CD4-positive, alpha-beta T cell treated with Interleukin-2 at 100 ng/mL for 4 hours (primary cell): ENCODE data around the gene C3orf33.
"Not testable (repeated sequence)": the region's sequence is repeated elsewhere in the genome, so short reads cannot be mapped to it uniquely, and the experiment has no call there.

Experiments used
- DNase-seq: peaks from one replicate; pipeline ENCODE4 v3.0.0-alpha.2; 2020; ENCODE audit warnings: low spot score

Gene C3orf33, protein sequence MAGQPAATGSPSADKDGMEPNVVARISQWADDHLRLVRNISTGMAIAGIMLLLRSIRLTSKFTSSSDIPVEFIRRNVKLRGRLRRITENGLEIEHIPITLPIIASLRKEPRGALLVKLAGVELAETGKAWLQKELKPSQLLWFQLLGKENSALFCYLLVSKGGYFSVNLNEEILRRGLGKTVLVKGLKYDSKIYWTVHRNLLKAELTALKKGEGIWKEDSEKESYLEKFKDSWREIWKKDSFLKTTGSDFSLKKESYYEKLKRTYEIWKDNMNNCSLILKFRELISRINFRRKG

DNA sequence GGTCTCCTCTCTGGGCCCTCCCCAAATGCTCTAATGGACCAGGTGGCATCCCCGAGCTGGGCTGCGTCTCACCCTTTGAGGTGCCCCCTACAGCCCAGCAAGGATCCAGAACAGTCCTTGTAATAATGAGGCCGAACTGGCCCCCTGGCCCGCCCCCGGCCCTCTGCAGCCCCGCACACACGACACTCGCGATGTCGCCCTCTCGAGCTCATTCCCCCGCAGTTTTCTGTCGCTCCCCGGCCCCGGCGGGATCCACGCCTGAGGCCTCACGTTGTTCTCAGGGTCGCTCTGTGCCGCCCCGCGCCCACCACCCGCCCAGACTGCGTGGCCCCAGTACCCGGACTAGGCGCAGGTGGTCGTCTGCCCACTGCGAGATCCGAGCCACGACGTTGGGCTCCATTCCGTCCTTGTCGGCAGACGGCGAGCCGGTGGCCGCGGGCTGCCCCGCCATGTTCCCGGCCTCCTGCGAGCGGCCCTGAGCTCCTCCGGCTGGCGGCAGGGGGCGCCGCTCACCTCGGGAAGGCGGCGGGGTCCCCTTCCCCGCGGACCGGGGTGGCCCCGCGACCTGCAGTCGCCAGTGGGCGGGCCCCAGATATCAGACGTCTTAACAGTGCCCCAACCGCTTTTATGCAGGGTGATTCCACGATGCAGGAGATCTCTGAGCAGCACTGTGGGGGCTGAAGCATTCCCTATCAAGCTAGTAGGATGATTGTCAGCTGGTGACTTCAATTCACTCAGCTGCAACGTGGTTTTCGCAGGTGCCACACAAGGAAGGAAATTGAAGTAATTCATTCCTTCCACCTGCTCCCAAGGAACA, at the start of gene C3orf33:
C3orf33 (minus strand) TSS at position 477 of the 817 bp plus-strand sequence; CDS start at position 451, 26 bp downstream.
- DNase-seq = peak; percentile 78

DNA sequence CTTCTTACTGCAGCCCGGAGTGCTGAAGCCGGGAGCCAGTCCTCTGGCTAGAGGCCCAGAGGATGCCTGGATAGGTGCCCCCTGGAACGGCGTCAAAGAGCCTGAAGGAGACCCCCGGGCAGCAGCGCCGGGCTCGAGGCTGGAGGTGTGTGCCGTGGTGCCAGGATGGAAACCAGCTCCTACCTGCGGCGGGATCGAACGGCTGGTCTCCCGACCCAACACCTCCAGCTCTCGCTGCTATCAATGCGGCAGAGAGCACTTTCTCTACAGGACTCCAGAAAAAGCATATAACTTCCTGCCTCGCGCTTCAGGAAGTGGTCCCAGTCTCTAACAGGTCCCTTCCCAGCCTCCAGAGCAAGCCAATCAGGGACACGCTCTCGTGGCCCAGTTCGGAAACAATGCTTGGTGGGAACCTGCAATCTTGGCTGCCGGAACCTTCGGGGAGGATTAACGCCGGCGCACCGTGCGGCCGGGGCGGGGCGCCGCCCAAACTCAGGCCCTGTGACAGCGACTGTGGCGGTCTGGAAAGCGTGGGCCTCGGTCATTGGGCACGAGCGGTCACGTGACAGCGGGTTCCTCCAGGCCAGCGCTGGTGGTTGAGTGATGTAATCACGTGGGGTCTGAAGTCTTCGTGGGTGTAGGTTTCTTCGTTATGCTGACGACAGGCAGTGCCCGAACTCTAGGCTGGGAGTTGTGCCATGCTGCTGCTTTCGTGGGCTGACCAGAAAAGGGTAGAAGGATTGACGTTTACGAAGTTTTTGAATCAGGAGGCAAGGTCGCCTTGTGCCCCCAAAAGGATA, 48.3 kb upstream of the C3orf33 start, which contains the start of gene SLC33A1:
SLC33A1 (minus strand) TSS at position 287 of the 800 bp plus-strand sequence. CDS start 430 bp downstream, outside the sequence.
- peak; percentile 99 for DNase-seq

DNA sequence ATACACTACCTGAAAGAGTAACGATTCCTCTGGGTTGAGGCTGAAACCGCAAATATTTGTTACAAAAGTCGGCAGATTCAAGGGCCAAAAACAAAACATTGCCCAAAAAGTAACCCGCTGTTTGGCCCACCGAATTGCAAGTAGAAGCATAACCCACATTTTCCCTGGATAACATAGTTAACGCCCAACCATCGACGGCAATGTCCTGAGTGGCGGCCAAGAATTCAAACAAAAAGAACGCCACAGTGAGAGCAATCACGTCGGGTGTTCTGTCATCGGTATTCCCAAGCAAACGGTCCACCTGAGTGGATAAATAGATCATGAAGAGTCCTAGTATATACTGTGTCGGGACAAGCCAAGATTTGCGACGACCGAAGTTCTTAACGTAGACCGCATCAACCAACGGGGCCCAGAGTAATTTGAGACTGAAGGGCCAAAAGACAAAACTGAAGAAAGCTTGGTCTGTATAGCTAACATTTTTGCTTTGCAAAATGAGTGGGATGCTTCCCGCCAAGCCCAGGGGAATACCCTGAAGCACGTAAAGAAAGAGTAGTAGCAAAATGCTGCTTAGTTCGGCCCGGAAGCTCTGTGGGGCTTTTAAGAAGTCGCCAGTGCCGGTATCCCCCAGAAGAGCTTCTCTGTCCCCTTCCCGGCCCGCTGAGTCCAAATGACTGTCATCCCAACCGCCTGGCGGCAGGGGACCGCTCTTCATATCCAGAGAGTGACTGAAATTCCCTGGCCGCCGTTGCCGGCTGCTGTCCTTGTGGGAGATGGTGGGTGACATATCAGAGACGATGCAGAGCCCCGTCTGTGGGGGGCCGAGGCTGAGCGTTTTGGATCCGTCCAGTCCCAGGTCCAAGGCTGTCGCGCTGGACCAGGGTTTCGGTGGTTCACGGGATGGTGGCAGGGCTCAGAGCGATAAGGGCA, 47.4 kb upstream of the C3orf33 start:
- no peak for DNase-seq

- DNase-seq = no peak
Observed at GRCh38 chr3:155852341-155852740, 46.3 kb upstream of the C3orf33 start.

DNA sequence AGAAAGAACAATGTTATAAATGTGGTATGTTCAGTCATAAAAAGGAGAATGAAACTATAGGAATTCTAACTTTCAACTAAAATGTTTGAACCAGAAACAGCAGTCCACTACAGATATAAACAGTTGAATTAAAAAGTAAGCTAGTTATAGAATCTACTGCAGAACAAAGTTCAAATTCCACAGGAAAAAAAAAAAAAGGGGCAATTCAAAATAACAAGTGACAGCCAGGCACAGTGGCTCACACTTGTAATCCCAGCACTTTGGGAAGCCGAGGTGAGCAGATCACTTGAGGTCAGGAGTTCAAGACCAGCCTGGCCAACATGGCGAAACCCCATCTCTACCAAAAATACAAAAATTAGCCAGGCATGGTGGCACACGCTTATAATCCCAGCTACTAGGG, 43.3 kb upstream of the C3orf33 start:
- not testable (repeated sequence) for DNase-seq

DNA sequence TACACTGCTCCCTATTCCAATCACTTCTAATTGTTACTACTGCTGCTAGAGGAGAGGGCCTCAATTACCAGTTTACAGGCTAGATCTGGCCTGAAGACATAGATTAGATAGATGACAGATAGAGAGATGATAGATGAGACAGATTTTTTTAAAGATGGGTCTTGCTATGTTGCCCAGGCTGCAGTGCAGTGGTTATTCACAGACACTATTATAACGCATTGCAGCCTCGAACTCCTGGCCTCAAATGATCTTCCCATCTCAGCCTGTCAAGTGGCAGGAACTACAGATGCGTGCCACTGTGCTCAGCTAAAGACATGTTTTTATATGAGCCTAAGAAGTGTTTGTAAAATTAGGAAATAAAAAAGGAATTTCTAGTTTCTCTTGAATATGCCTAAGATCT, 41.9 kb upstream of the C3orf33 start:
- DNase-seq = no peak

GRCh38 chr3:155846119-155846518, 40.0 kb upstream of the C3orf33 start:
- DNase-seq = no peak

- DNase-seq = no peak
Observed at GRCh38 chr3:155843569-155843968, 37.5 kb upstream of the C3orf33 start.

DNA sequence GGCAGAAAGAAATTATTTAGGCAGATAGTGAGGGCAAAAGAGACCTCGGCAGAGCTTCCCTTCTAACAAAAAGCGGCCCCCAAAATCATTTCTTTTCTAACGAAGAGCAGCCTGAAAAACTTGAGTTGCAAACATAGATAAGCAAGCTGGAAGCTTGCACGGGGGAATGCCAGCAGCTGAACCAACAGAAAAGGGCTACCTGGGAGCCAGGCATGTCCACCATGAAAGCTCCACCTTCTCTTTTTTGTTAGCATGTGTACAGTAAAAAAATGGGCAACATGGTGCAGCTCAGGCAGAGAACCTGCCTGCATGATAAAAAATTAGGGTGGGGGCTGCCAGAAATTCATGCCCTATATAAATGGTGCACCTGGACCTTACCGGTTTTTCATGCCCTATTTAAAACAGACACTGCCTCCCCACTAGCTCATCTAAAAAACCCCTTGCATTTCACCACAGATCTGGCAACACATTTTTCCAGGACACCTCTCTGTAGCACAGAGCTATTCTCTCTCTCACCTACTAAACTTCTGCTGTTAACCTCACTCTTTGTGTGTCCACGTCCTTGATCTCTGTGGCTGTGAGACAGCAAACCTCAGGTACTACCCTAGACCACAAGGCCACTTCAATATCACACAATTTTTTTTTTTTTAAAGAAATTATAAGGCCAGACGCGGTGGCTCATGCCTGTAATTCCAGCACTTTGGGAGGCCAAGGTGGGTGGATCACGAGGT, 29.4 kb upstream of the C3orf33 start:
- DNase-seq = no peak

DNA sequence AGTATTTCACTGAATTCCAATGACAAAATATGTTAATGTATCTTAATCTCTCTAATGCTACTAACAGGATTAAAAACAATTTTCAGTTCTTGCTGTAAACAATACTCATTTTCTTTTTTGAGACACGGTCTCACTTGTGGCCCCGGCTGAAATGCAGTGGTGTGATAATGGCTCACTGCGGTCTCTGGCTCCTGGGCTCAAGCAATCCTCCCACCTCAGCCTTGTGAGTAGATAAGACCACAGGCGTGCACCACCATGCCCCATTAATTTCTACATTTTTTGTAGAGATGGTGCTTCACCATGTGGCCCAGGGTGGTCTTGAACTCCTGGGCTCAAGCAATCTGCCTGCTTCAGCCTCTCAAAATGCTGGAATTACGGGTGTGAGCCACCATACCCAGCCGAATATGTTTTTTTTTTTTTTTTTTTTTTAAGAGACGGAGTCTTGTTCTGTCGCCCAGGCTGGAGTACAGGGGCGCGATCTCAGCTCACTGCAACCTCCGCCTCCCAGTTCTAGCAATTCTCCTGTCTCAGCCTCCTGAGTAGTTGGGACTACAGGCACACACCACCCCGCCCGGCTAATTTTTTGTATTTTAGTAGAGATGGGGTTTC, 22.5 kb upstream of the C3orf33 start:
- not testable (repeated sequence) for DNase-seq

GRCh38 chr3:155815030-155815545, 9.0 kb upstream of the C3orf33 start:
- no peak for DNase-seq

GRCh38 chr3:155813224-155813623, 7.1 kb upstream of the C3orf33 start:
- DNase-seq = not testable (repeated sequence)

DNA sequence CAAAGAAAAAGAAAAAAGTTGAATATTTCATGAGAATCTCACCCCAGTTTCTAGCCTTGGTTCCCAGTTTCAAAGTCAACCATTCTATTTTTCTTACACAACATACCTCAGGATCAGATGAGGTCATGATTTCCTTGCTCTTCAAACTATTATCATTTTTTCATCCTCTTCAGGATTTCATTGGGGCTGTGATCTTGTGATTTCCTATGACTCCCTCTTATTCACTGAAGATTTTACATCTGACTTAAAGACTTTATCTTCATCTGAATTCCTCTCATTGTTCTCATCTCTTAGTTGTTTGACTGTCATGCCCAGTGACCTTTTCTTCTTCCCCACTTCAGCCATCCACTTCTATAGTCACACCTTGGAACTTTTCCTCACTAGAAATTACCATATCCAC, 3.1 kb upstream of the C3orf33 start:
- no peak for DNase-seq

GRCh38 chr3:155807823-155808222, 1.7 kb upstream of the C3orf33 start:
- no peak for DNase-seq

DNA sequence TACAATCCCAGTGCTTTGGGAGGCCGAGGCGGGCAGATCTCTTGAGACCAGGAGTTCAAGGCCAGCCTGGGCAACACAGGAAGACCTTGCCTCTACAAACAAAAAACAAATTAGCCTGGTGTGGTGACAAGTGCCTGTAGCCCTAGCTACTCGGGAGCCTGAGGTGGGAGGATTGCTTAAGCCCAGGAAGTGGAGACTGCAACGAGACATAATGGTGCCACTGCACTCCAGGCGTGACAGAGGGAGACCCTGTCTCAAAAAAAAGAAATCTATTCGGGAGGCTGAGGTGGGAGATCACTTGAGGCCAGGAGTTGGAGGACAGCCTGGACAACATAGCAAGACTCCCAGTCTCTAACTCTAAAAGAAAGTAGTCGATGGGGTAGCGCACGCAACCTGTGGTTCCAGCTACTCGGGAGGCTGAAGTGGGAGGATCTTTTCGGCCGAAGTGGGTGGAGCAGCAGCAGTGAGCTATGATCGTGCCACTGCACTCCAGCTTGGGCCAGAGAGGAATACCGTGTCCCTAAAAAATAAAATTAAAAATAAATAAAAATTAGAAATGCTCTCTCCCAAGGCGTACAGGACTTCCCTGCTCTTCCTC, 775 bp downstream of the C3orf33 start:
- DNase-seq = peak; percentile 38

DNA sequence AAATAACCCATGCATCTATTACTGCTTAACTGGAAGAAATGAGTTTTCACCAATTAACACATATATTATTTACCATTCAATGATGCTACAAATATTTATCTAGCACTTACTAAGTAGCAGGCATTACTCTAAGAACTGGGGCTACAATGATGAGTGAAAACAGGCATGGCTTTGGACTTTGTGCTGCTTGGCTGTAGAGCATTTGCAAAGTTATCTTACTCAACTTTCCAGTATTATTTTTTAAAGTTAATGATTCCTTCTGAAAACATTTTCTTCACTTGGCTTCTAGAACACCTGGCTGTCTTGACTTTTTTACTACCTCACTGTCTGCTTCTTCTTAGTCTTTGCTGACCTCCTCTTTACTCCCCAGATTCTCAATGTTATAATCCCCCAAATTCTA, 1.8 kb downstream of the C3orf33 start:
- DNase-seq = no peak

DNA sequence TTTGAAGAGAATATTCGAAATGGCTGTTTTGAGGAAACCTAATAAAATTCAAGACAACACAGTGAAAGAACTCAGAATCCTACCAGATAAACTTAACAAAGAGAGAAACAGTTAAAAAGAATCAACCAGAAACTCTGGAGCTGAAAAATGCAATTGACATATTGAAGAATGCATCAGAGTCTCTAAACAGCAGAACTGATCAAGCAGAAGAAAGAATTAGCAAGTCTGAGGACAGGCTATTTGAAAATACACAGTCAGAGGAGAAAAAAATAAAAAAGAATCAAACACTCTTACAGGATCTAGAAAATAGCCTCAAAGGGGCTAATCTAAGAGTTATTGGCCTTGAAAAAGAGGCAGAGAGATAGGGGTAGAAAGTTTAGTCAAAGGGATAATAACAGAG, 13.5 kb downstream of the C3orf33 start:
- no peak for DNase-seq

DNA sequence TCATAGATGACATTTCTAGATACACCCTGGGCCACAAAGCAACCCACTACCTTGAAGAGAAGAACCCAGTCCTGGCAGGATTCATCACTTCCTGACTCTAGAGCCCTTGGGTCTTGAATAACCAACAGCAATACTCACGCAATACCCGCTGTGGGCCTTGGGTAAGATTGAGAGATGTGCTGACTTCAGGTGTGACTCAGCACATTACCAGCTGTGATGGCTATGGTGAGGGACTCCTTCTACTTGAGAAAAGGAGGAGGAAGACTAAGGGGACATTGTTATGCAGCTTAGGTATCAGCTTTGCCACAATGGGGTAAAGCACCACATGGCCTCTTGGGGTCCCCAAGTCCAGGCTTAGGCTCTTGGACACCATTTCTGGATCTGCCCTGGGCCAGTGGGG, 14.9 kb downstream of the C3orf33 start:
- no peak for DNase-seq

GRCh38 chr3:155790272-155790925, 15.7 kb downstream of the C3orf33 start:
- DNase-seq = no peak
